SK-MEL-5 (cell line): ENCODE measurements around the gene CDC42EP2. TPM values are rescaled to one million over a fixed set of nuclear protein-coding genes. Genes with fewer than 3 reads are reported as not detected.

Experiments used
- DNase-seq: peaks from one replicate; pipeline ENCODE4 v3.0.0-alpha.2; 2016; ENCODE audit warnings: low read depth, low spot score
- in situ Hi-C: cut with HindIII; loops from 2 replicates; pipeline ENCODE4 v1.10.0; 2016; ENCODE audit warnings: low sequenced_read_pairs, high pct_unique_total_duplicates, low pct_unique_long_range_greater_than_20kb
- total RNA-seq: library from RNA; depleted of rRNA; stranded (reverse); fragments of >200 nt; shearing (Covaris generic); gene quantifications from 2 replicates; pipeline ENCODE4 v1.2.3, GENCODE V29; 2014

The CDC42EP2 gene
- total RNA-seq, 1 experiment from 2014 or later = 0.42 TPM

DNA sequence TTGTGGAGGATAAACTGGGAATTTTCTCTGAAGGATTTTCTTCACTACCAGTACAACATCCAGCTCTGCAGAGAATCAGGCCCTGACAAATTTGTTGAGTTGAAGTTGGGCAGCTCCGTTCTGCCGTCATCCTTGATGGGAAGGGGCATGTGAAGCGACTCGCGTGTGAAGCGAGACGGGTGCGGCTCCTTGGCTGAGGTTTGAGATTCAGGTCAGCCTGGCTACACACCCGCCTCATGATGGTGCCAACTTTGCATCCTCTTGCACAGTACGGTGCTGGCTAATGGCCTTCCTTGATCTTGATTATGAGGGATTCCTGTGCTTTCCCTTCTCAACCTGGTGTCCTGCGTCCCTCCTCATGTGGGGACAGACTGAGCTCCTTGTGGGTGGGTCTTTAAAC lies 19.7 kb upstream of the CDC42EP2 start:
- DNase-seq = no peak
- in situ Hi-C loops = no loop called here

DNA sequence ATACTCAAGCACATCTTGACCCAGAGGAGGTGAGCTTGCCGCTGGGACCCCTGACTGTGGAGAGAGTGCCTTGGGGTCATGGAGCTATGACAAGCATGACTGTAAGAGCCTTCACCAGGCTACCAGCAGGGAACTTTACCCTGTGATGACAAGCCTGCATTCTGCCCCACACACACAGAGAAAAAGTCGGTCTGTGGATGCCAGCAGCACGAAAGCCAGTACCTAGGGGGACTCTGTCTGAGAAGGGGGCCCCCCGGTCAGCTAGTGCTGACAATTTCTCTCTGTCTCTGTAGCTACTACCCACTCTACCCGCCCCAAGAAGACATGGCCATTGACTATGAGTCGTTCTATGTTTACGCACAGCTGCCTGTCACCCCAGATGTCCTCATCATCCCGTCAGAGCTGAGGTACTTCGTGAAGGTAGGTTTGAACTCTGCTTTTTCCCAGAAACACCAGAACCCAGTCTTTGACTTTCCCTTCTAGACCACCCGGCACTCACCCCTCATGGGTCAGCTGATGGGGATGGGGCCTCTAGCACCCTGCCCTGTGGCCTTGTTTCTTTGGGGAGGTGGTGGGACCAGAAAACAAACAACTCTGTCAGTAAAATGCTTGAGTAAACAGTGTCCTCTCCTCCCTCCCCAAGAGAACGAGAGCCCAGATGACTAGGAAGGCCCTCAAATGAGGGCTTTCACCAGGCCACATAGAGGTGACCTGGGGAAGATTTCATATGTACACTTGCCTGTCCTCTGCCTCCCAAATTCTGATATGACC lies 18.9 kb upstream of the CDC42EP2 start:
- in situ Hi-C loops = no loop called here
- DNase-seq = no peak

DNA sequence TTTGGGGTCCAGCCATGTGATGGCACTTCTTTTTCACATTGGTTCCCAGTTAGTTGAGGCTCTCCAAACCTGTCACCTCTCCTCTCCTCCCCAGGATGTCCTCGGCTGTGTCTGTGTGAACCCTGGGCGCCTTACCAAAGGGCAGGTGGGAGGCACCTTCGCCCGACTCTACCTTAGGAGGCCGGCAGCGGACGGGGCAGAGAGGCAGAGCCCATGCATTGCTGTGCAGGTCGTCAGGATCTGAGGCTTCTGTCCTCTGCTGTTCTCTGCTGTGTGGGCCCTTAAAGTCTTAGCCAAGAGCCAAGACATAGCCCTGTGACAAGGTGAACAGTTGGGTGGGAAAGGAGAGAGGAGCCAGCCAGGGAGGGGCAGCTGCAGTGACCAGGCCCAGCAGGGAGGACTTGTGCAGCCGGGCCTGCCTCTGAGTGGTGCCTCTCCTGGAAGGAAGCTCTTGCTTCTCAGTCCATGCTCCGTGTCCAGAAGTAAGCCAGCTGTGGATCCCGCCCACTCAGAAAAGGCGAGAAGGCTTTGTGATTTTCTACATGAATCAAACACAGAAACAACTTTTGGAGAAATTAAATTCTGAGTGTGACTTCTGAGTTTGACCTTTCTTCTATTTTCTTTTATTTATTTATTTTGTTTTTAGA lies 17.5 kb upstream of the CDC42EP2 start:
- in situ Hi-C loops = no loop called here

DNA sequence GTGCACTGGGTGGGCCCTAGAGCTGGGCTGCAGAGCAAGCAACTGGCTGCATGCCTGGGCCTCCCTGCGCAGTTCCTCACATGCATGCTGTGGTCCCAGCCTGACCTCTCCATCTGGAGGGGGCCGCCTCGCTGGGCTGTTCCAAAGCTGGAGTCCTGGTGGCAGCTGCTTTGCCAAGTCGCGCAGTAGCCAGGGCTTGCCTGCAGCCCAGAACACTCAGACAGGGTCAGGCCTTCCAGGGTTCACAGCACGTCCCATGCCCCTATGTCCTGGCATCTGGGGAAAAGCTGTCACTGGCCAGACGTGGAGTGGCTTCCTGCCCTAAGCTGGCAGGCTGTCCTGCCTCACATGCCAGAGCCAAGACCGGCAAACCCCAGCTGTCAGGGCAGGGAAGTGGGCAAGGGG lies 16.5 kb upstream of the CDC42EP2 start:
- in situ Hi-C loops = no loop called here
- no peak for DNase-seq

More for the DNA sequence above, 17.5 kb upstream of the CDC42EP2 start:
- no peak for DNase-seq

DNA sequence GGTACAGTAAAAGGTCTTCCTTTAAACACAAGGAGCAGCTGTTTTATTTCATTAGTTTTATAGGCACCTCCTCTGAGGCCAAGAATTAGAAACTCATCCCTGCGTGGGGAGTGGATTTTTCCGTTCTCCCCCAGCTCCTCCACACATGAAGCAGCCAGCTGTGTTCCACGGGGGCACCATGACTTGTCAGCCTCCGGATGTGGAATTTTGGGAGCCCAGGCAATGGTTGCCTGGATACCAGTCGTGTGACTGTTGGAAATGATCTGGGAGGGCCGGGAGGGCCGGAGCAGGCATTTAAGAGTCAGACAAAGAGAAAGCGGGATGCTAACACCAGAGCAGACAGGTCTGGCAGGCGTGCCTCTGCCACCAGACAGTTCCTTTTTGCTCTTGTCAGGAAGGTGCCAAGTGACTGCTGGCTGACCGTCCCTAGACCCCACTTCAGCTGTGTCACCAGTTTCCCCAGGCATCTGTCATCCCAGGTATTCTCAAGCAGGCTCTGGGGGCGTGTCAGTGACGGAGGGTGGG lies 15.9 kb upstream of the CDC42EP2 start:
- DNase-seq = no peak
- in situ Hi-C loops = no loop called here

DNA sequence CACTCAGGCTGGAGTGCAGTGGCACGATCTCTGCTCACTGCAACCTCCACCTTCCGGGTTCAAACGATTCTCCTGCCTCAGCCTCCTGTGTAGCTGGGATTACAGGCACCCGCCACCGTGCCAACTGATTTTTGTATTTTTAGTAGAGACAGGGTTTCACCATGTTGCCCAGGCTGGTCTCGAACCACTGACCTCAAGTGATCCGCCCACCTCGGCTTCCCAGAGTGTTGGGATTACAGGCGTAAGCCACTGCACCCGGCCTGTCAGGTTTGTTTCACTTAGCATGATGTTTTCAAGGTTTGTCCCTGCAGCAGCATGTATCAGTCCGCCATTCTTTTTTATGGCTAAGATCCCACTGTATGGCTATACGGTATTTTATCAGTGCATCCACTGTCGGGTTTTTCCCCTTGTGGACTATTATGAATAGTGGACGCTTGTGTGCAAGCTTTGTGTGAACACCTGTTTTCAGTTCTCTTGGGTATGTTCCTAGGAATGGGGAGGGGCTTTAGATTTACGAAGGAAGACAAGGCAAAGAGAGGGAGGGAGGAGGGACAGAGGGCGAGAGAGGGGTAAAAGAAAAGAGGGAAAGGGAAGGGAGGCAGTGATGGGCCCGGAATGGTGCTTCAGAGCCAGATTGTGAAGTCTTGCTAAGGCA lies 13.9 kb upstream of the CDC42EP2 start:
- DNase-seq = no peak
- in situ Hi-C loops = no loop called here

DNA sequence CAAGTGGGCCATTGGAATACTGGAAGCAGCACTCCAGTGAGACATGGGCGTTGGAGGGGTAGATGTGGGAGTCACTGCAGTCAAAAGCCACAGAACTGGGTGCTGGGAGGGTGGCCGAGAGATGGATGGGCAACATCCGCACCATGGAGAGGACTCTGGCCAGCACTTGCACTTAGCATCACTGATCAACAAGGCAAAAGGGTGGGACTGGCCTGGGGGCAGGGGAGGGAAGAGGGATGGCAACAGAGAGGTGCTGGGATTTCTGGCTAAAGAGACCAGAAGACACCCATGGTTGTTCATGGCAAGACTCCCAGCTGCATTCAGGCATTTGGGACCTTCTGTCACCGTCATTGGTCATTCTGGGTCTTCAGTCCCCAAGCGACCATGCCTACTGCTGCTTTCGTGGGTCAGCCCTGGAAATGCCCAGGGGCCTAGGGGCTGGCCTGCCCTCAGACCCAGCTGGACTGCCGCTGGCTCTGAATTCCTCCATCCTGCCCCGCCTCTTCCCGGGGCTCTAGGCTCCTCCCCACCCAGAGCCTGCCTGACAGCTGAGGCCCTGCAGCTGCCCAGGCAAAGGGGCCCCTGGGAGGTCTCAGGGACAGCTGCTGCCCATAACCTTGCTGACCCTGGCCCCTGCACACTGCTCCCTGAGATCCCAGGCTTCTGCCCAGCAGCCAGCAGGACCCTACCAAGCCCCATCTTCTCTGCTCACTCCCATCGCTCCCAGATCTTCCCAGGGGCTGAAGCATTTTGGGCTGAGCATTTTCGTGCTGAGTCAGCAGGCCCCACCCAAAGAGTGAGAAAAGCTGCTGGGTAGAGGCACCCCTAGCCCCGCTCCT lies 13.0 kb upstream of the CDC42EP2 start:
- DNase-seq = no peak
- in situ Hi-C loops = no loop called here

DNA sequence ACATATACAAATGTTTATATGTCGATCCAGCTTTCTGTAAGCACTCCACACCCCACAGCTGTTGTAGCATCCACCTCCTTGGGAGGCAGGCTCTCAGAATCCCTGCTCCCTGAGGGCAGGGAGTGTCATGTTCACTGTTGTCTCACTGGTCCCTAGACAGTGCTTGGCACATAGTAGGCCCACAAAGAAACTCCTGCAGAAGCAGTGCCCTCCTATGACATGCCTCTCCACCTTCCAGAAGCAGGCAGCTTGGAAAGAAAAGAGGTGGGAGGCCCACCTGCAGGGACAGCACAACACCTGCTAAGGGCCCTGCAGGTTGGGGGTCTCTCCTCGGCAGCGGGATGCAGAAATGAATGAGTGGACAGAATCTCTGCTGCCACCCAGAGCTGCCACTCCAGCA lies 11.1 kb upstream of the CDC42EP2 start:
- DNase-seq = no peak
- in situ Hi-C loops = no loop called here

DNA sequence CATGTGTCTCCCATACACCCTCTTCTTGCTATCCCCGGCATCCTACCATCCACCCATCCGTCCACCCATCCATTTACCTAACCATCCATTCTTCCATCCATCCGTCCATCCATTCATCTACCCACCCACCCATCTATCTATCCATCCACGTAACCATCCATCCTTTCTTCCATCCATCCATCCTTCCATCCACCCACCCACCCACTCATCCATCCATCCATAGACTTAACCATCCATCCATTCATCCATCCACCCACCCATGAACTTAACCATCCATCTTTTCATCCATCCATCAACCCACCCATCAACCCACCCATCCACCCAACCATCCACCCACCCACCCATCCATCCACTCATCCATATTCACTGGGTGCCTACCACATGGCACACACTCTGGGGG lies 10.6 kb upstream of the CDC42EP2 start:
- in situ Hi-C loops = no loop called here
- DNase-seq = no peak

DNA sequence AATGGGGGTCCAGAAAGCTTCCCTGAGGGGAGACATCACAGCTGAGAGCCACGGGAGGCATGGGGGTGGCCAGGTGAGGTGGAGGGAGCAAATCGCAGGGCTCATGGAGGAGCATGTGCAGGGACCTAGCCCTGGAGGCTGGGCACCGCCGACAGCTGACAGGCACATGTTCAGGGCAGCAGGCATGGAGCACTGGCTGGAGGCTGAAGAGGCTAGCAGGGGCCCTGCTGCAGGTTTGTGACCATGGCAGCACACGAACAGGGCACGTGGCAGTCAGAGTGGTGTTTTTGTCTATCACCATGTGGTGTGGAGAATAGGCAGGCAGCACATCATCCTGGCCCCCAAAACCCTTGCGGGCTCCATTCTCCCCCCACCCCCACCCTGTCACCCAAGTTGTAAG lies 10.1 kb upstream of the CDC42EP2 start:
- DNase-seq = no peak

DNA sequence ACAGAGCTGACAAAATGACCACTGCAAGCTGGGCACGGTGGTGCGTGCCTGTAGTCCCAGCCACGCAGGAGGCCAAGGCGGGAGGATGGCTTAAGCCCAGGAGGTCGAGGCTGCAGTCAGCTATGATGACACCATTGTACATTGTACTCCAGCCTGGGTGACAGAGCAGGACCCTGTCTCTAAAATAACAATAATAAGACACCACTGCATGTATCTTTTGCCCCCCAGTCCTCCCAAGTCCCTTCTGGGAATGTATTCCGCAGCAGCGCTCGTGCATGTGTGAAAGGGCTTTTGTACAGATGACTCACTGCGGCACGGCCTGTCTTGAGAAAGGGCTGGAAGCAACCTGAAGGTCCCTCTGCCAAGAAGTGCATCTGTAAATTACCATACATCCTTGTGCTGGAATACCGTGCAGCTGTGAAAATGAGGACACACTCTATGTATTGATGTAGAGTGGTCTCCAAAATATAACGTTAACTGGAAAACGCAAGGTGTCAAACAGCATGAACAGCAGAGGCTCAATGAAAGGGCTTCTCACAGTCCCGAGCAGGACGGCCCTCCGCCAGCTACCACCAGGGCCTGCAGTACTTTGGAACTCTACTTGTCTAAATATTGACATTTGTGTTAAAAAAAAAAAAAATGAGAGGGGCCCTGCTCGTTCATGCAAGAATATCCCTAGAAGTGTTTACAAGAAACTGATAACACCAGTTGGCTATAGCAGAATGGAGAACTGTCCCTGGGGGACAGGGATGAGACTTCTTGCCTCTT lies 9.0 kb upstream of the CDC42EP2 start:
- DNase-seq = peak; percentile 11
- in situ Hi-C loops = no loop called here

More for the DNA sequence above, 10.1 kb upstream of the CDC42EP2 start:
- in situ Hi-C loops = no loop called here

DNA sequence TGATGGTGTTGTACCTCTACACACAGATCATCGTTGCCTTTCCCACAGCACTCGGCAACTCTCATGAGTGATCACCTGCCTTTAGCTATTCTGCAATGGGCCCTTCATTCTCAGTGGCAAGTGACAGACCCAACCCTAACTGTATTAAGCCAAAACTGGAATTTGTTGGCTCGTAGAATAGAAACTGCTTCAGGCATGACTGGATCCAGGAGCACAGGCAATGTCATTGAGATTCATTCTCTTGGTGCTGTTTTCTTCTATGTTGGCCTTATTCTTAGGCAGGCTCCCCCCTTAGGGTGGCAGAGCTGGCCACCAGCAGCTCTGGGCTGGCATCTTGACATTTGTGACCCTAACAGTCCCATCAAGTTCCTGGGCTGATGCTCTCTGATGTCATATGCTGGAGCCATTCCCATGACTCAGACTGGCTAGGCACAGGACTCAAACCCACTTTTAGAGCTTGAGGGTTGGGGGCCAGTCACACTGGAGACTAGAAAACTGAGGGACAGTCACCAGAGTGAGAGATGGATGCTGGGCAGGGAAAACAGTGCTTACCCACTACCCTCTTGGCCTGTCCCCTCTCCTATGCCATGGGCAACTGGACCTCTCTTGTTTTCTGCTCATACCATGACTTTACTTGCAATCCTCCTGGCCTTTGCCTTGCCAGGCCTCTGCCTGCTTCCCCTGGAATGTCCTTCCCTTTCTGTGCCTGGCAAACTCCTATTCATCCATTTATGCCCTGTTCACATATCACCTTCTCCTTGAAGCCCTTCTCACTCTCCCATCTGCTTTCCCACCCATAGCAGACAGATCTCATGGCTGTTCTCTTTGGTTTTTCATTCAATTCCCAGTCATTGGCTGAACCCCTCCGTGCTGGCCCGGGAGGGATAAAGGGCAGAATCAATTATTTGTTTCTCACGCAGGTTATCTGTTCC lies 7.1 kb upstream of the CDC42EP2 start:
- no peak for DNase-seq
- in situ Hi-C loops = no loop called here

DNA sequence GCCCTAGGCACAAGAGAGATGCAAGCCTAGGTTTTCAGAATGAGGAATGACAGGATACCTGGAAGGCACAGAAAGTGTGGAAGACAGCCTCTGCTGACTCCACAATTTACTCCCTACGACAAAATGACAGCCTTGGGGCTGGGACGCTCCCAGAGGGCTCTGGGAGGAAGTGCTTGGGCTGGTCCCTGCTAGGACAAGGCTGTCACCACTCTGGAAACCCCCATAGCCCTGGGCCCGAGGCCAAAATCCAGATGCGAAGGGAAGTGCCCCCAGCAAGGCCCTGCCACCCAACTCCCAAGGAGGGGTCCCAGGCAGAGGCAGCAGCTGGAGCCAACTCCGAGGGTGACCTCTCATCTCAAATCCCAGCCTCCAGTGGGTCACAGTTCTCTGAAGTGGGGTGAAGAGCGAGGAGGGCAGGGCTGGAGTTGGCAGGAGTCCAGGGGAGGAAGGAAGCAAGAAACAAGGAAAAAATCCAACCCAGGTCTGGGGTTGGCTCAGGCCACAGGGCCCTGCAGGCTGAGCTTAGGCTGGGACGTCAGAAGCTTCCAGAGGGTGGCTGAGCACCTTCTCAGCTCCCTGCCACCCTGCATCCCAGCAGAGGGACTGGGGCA lies 6.3 kb upstream of the CDC42EP2 start:
- no peak for DNase-seq
- in situ Hi-C loops = no loop called here

DNA sequence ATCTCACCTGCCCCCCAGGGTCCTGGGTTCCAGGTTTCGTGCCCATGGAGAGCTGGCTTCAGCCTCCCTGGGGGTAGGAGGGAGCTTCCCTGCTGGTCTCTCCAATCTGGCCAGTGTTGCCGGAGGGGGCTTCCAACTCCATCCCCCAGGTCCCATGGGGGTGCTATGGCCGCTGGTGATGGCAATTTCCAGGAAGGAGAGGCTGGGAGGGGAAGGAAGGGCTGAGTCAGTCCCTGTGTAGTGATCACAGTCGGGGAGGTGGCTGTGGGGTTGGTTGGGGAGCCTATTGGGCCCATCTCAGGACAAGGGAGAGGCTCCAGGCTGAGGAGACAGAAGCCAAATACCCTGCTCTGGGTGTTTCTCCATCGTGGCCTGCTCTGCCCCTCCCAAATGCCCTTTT lies 5.7 kb upstream of the CDC42EP2 start:
- DNase-seq = no peak
- in situ Hi-C loops = no loop called here

DNA sequence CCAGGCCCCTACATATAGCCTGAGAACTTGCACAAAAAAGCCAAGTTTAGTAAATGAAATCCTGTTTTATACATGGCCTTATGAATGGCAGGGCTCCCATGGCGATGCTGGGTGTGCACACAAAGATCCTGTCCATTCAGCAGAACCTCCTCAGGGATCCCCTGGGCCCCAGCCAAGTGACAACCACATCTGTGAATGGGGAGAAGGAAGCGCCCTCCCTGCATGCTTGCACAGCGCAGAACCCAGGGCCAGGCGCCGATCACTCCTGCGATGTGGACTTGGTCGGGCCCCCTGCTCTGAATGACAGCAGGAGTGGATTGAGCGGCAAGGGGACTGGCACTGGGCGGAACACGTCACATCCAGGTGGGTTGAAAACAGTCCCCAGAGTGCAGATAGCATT lies 4.5 kb upstream of the CDC42EP2 start:
- in situ Hi-C loops = no loop called here
- DNase-seq = no peak

DNA sequence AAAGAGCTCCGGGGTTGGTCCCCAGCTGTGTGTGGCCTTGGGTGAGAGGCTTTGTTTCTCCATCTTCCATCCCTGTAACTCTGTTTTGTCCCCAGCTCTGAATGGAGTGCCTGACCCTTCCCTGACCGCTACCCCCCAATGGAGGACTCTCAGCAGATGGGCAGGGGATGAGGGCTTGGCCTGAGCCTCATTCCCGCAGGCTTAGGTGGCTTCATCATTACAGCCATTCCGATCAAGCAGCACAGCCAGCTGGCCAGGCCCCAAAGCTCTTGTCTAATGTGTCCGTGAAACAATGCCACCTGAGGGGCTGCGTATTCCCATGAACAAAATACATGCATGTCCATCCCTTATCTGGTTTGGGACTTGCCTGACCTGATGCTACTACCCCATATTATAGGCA lies 3.9 kb upstream of the CDC42EP2 start:
- DNase-seq = no peak
- in situ Hi-C loops = no loop called here
